HG02623 (cell line): ENCODE measurements around the gene EML4.

Experiments used
- ATAC-seq: cut with Tn5 transposase; IDR thresholded peaks from one replicate; pipeline ENCODE4 v1.9.1; 2021; ENCODE audit warnings: moderate library complexity; ENCODE audit not compliant: unreplicated experiment

The EML4 gene

DNA sequence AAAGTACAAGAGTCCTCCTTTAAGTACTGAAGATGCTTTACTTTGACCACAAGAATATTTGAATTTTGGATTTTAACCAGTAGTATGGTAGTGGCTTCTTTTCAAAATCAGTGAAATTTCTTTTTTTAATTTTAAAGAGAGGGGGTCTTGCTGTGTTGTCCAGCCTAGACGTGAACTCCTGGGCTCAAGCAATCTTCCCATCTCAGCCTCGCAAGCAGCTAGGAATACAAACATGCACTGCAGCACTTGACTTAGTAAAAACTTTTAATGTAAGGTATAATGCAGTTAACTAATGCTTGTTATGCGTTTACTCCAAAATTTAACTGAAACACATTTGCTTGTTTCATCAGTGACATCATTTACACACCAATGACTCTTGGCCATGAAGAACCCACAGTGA is 49.6 kb downstream of the EML4 start:
- no peak for ATAC-seq

DNA sequence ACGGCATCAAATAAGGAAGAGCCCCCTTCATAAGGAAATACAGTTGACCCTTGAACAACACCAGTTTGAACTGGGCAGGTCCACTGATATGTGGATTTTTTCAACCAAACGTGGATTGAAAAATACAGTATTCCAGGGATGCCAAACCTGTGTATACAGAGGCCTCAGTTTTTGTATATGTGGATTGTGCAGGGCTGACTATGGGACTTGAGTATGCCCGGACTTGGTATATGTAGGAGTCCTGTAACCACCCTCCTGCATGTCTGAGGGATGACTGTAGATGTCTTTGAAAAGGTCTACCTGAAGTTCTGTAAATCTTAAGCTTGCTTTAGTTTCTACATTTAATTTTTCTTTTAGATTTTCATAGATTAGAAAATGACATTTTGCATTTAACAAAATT is 50.0 kb downstream of the EML4 start:
- ATAC-seq, result no peak

DNA sequence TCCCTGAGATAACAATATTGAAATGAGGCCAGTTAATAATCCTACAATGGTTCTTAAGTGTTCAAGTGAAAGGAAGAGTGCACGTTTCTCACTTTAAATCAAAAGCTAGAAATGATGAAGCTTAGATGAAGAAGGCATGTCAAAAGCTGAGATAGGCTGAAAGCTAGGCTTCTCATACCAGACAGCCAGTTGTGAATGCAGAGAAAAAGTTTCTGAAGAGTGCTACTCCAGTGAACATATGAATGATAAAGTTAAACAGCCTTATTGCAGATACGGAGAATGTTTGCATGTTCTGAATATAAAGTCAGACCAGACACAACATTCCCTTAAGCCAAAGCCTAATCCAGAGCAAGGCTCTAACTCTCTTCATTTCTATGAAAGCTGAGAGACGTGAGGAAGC is 51.4 kb downstream of the EML4 start:
- no peak for ATAC-seq

DNA sequence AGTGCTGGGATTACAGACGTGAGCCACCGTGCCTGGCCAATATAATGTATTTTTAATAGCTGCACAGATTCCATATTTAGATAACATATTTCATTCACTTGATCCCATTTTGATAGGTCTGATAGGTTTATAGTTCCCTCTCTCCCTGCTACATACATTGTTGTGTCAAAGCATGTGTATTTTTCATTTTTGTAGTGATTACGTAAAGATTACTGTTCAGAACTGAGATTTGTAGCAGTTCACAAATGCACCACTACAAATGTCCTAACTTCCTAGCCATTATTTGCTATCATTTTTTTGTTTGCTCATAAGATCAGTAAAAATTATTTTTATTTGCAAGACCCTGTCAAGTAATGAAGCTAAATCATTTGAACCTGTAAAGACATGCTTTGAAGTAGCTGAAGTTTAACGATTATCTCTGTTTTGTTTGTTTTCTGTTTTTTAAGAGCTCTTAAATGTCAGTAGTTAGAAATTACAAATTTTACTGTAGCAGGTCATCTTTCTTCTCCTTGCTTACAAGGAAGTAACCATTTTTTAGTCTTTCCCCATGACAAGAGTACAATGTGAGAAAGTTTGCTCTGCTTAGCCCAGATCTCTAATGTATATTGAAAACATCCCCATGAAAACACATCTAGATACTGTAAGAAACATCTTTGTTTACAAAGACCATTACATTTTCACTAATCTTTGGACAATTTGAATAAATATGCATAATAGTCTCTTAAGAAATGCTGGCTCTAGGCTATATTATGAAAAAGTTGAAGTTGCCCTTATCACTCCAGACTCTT is 54.1 kb downstream of the EML4 start:
- ATAC-seq, result no peak

DNA sequence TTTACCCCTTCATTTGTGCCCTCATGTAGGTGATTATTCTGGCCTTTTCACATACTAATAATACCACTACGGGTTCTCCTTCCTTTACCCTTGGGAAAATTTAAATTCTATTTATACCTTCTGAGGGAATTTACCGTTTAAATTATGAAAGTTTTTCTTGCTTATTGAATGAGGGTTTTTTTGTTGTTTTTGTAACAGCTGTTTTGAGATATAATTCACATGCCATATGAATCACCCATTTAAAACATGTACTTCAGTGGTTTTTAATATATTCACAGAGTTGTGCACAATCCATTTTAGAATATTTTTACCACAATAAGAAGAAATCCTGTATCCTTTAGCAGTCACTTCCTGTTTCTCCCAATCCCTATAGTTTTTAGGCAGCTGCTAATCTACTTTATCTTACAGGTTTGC is 54.7 kb downstream of the EML4 start:
- no peak for ATAC-seq

DNA sequence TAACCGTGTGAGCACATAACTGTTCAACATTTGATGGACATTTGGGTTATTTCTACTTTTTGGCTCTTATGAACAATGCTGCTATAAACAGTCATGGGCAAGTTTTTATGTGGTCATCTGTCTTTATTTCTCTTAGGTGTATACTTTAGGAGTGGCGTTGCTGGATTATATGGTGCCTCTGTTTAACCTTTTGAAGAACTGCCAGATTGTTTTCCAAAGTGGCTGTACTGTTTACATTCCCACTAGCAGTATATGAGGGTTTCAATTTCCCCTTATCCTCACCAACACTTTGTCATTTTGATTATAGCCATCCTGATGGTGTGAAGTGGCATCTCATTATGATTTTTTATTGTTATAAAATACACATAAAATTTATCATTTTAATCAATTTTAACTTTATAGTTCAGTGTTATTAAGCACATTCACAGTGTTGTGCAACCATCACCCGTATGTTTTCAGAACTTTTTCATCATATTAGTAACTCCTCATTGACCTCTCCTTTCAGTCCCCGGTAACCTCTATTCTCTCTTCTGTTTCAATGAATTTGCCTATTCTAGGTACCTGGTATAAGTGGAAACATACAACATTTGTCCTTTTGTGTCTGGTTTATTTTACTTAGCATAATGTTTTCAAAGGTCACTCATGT is 55.4 kb downstream of the EML4 start:
- ATAC-seq, result no peak

DNA sequence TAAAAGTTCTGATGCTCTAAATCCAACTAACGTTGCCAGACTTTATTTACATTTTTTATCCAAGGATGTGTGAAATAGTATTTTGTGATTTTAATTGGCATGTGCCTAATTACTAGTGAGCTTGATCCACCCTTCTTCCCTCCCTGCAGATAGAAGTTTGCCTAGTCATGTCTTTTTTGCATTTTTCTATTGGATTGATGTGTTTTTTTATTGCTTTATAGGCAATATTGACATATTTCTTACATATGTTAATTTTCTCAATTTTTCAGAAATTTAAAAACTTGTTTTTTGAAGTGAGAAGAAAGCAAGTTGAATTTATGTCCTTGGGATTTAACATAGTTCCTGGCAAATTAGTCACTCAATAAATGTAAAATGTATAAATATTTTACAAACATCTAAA is 56.4 kb downstream of the EML4 start:
- ATAC-seq, result no peak

DNA sequence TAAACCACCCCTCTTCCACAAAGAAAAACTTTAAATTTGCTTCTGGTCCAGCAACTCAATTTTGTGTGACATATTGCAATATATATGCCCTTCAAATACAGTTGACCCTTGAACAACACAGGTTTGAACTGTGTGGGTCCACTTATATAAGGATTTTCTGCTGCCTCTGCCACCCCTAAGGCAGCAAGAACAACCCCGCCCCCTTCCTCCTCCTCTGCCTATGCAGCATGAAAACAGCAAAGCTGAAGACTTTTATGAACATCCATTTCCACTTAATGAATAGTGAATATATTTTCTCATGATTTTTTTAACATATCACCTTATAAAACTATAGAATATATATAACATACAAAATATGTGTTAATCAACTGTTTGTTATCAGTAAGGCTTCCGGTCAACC is 58.3 kb downstream of the EML4 start:
- no peak for ATAC-seq

DNA sequence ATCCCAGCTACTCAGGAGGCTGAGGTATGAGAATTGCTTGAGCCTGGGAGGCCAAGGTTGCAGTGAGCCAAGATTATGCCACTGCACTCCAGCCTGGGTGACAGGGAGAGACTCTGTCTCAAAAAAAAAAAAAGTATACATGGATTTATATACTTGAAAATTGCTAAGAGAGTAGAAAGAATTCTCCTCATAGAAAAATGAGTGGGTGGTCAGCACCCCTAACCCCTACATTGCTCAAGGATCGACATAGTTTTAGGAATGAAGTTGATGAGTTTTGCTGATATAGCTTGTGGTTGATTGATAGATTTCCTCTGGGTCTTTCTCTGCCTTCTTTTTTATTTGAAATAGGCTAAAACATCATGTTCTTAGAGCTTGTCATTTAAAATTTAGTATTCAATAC is 58.9 kb downstream of the EML4 start:
- ATAC-seq, result no peak

DNA sequence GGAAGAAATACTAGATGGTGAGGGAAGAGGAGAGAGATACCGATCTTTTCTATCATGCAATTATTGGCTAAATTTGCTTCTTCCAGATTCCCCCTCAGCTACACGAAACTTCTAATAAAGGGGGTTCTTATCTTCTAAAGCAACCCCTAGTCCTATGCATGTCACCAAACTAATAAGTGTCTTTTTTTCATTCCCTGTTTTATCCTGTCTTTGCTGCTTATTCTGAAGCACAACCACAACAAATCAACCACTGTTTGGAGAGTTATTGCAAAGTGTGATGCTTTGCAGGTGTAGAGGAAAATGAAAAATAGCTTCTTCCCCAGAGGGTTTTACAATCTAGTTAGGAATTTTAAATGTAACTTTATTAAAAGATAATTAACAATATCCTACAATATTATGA is 60.8 kb downstream of the EML4 start:
- no peak for ATAC-seq

DNA sequence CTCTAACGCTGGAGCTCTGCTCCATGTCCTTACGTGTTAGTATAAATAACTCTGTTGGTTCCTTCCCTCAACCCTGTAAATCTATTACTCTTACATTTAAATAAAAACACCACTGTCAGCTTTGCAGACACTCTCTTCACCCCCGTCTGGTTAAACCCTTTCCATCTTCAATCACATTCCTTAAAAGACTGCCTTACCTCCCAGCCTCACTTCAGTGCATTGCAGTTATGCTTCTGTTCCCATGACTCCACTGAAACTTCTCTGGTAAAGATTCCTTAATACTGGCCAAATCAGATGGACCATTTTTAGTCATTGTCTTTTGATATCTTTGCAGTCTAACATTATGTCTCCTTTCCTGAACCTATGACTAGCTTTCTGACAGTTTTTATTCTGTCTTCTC is 61.7 kb downstream of the EML4 start:
- no peak for ATAC-seq

DNA sequence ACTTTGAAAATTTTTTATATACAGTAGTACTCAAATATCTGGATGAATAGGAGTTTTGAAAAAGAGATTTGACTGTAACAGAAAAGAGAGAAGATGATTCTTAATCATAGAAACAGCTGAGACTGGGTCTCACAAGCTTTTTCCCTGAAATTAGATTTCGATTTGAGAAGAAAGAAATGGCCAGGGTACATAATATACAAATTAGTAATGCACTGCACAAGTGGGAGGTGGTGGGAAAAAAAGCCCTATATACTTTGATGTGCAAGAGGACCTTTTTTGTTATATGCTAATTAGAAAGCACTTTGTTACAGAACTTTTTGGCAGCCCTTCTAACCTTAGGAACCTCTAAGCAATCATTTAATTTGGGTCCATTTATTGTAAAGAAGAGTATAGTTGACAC is 62.9 kb downstream of the EML4 start:
- no peak for ATAC-seq

DNA sequence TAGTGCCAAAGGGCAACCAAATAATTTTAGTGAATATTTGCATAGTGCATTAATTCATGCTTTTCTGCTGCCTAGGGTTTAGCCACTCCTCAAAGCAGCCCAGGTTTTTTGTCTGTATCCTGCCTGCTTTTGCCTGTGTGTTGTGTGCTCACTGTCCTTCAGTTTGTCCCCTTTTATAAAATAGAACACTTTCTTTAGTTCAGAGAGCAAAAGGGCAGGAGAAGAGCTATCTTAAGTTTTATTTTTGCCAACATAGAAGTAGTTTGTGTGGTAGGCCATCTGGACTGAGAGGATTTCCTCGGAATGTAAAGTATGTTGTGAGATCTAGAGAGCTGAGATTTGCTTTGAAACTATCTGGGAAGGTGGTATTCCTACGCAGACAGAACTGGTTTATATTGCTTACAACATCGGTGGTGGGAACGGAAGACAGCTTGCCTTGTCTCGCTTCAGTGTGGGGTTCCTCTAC is 64.9 kb downstream of the EML4 start:
- no peak for ATAC-seq

DNA sequence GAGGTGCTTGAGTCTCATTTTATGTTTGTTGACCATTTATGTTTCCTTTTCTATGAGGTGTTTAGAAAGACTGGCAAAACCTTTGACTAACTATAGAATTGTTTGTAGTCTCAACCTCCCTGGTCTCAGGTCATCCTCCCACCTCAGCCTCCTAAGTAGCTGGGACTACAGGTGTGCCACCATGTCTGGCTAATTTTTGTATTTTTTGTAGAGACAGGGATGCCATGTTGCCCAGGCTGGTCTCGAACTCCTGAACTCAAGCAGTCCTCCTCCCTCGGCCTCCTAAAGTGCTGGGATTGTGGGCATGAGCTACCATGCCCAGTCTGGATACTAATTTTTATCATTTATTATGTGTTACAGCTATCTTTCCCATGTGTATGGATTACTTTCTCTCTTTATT is 67.8 kb downstream of the EML4 start:
- no peak for ATAC-seq

DNA sequence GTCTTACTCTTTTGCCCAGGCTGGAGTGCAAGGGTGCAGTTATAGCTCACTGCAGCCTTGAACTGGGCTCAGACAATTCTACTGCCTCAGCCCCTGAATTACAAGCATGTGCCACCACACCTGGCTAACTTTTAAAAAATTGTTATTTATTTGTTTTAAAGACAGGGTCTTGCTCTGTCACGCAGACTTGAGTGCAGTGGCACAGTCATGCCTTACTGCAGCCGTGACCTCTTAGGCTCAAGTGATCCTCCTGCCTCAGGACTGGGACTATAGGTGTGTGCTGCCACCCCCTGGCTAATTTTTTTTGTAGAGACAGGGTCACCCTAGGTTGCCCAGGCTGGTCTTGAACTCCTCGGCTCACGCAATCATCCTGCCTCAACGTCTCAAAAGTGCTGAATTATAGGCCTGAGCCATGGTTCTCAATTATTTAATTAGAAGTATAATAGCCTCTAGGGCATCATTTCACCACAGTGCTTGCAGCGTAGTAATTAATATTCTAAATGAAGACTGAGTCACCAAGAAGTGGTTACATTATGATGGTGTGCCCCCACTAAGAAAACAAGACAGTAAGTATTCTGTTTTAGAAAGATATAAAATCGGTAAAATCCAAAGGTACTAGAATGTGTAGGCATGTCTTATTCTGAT is 69.6 kb downstream of the EML4 start:
- no peak for ATAC-seq

DNA sequence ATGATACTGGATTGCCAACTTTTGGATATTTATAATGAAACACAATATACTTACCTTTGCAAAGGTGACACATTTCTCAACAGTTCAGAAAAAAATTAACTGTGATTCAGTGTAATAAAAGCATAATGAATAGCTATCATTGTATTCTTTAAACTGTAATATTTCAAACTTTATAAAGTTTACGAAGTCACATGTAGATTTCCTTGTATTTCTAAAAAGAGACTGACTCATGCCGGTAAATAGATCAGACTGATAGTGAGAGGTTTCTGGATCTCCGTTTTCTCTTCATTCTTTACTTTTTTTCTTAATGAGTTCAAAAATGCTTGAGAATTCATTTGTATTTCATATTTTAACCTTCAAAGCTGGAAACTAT is 70.1 kb downstream of the EML4 start:
- ATAC-seq, result no peak

DNA sequence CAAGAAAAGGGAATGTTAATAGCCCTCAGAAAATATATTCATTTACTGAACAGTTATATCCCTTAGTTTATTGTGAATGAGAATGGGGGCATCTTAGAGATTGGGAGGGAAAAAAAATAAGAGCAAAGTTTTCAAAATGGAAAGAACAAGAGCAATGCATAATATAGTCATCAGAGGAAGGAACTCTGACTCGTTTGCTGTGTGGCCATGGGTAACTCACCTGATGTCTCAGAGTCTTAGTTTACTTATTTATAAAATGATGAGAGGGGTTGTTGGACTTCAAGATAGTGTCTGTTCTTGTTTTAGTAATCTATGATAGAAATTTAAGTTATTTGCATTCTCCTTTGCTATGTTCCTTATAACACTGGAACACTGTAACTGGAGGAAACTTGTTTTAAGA is 70.7 kb downstream of the EML4 start:
- ATAC-seq, result no peak

DNA sequence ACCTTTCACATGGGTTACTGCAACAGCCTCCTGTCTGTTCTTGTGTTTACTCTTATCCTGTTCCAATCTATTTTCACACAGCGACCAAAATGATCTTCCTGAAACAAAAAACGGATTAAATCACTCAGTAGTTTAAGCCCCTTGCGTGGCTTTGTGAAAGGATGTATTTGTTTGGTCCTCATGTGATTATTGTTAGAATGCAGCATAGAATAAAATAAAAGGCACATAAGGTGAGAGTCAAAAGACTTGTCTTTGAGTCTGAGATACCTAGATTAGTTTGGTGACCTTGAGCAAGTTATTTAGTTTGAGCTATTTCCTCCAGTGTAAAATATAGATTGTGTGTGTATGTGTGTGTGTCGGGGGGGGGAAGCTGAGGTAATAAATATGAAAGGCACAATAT is 72.4 kb downstream of the EML4 start:
- no peak for ATAC-seq

DNA sequence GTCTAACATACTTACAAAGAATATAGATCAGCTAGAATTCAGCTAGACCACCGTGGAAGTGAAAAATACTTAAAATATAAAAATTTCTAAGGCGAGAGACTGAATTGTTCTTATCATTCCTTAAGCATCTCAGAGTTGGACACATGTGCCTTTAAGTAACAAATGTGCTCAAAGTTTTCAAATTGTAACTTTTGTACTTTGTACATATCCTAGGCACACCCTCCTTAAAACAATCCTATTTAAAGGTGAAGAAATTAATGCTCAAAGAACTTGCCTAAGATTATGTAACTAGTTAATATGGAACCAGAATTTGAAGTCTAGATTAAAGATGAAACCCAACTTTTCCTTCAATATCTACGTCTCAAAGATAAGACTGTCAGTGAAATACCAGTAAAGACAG is 74.1 kb downstream of the EML4 start:
- no peak for ATAC-seq

DNA sequence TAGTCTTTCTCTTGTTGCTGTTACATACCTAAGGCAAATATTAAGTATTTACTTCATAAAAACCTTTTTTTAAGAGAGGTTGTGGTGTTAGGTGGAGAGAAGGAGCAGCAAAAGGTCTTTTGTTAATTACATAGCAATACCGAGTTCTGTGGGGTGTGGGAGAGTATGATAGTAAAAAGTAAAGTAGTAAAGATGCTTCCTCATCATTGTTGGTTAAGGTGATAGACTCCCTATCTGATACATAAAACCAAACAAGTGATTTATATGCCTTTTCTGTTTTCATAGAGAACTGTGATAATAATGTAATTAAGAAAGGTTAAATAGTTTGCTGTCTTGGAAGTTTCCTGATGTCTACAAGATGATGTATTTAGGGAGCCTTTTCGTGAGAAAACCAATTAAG is 75.4 kb downstream of the EML4 start:
- ATAC-seq, result no peak

DNA sequence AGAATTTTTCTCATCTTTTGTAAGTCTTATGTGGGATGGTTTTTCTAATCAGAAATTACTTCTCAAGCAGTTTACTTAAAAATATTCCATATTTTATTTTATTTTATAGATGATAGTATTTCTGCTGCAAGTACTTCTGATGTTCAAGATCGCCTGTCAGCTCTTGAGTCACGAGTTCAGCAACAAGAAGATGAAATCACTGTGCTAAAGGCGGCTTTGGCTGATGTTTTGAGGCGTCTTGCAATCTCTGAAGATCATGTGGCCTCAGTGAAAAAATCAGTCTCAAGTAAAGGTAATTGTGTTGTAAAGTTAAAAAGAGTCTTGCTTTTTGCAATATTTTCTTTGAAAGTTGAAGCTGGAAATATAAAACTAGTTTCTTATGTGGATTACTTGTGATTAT is 76.2 kb downstream of the EML4 start:
- ATAC-seq, result no peak

DNA sequence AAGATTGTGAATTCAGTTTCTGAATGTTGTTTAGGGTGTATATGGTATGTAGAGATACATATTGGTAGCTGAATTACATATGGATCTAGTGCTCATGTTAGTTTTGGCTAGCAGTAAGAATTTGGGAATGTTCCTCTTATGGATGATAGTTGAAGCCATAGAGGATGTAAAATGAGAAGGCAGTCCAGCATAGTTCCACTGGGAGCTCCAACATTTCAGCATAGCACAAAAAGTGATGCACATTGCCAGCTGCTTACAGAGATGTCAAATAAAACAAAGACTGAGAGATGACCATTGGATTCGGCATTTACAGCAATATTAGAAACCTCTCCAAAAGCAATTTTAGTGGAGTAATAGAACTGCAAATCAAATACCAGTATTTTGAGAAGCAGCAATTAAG is 77.4 kb downstream of the EML4 start:
- ATAC-seq, result no peak
